ENCODE data around the gene SEPTIN10.
A peak's percentile ranks its signal among the peaks of the same experiment; 100 is the strongest.
"Not testable (repeated sequence)": the region's sequence is repeated elsewhere in the genome, so short reads cannot be mapped to it uniquely, and the experiment has no call there.

SEPTIN10 gene

GRCh38 chr2:109545828-109546713 is 67.7 kb downstream of the SEPTIN10 start:
- peak; percentile 73 for DNase-seq (ENCODE audit: low spot score)

DNA sequence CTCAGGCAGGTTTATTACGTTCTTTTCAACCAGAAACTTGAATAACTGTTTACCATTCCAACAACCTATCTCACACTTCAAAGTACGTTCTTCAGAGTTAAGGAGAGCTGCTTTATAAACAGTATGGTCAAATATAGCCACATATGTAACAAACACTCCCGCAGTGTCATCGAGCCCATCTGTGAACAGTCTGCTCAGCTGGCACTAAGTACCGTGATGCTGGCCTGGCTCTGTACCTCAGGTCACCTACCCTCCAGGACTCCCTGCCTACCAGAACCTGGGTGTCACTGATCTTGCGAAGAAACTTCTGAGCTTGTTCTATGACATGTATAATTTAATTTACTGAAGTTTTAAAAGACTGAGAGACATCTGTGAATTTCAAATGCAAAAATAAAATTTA is 71.4 kb downstream of the SEPTIN10 start:
- DNase-seq (ENCODE audit: low spot score) = no peak

DNA sequence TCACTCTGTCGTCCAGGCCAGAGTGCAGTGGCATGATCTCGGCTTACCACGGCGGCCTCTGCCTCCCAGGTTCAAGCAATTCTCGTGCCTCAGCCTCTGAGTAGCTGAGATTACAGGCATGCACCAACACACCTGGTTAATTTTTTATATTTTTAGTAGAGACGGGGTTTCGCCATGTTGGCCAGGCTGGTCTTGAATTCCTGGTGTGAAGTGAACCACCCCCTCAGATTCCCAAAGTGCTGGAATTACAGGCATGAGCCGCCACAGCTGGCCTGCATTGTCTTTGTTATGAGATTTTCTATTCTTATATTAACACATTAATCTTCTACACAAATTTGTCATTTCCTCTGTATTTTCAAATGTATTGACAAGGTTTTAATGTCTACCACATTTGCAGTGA is 75.2 kb downstream of the SEPTIN10 start:
- no peak for DNase-seq (ENCODE audit: low spot score)

- no peak for DNase-seq (ENCODE audit: low spot score)
Observed at GRCh38 chr2:109537565-109538222, 76.1 kb downstream of the SEPTIN10 start.

DNA sequence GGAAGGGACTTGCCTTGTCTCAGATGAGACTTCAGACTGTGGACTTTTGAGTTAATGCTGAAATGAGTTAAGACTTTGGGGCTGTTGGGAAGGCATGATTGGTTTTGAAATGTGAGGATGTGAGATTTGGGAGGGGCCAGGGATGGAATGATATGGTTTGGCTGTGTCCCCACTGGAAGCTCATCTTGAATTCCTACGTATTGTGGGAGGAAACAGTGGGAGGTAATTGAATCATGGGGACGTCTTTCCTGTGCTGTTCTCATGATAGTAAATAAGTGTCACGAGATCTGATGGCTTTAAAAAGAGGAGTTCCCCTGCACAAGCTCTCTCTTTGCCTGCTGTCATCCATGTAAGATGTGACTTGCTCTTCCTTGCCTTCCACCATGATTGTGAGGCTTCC is 77.2 kb downstream of the SEPTIN10 start:
- not testable (repeated sequence) for DNase-seq (ENCODE audit: low spot score)

GRCh38 chr2:109535217-109535946 is 78.4 kb downstream of the SEPTIN10 start:
- DNase-seq (ENCODE audit: low spot score) = no peak

DNA sequence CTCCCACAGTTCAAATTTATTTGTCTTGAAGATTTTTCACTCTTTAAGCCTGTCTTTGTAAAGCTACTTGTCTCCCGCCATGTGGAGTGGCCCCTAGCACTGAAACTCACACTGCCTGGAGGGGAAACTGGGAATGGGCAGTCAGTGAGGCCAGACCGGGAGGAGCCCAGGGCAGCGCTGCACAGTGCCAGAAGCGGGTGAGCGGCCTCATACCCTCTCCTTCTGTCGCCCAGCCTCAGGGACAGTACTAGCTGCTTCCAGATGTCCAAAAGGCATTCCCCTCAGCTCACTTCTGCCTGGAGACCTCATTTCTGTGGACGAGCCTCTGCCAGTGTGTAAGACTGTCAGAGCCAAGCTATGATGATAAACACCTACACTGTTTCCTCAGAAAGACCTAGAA is 79.9 kb downstream of the SEPTIN10 start:
- no peak for DNase-seq (ENCODE audit: low spot score)

GRCh38 chr2:109532728-109533076 is 81.1 kb downstream of the SEPTIN10 start:
- DNase-seq (ENCODE audit: low spot score) = no peak

DNA sequence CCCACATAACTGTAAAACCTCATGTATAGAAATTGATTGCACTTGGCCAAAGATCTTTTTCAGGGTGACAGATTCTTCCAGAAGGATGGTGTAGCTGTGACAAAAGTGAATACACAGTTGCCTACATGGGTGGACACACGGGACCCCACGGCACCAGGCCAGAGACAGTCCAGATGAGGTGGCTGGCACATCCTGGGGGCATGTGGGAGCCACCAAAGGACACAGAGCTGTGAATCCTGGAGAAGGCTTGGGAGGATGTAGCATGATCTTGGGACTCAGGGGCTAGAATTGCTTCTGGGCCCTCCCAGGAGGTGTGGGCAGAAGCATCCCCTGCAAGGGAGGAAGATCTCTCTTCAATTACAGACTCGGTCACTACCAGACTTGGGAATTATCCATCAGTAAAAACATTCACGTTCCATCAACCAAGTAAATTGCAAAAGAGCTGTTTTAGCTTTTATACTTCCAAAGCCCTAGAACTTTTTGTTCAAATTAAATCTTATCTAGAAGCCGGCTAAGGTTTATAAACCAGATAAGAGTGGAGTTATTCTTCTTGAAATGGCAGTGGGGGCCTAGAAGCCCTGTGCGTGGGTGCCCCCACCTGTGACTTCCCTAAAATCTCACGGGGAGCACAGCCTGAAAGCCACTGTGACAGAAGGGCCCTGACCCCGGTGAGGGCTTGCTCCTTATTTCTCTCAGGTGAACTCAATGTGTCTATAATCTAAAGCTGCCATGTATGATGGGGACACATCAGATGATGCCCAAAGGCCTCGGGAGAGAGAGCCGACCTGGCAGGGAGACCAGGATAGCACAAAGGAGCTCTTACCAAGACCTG is 81.7 kb downstream of the SEPTIN10 start:
- no peak for DNase-seq (ENCODE audit: low spot score)

DNA sequence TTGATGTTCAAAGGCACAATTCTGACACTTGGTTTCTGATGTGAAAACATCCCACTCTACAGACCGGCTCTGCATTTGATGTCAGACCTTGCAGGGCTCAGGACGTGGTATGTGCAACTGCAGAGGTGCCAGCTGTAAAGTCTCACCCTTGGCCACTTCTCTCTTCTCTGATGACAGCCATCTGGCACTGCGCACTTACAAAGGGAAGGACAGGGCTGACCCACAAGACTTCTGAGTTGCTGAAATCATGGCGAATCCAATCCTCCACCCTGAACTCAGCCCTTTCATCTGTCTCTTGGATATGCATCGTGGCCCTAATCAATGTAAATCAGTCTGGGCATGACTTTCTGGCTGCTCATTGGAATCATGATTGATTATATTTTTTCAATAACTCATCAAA is 82.5 kb downstream of the SEPTIN10 start:
- DNase-seq (ENCODE audit: low spot score) = no peak

- no peak for DNase-seq (ENCODE audit: low spot score)
Observed at GRCh38 chr2:109530712-109531111, 83.1 kb downstream of the SEPTIN10 start.

DNA sequence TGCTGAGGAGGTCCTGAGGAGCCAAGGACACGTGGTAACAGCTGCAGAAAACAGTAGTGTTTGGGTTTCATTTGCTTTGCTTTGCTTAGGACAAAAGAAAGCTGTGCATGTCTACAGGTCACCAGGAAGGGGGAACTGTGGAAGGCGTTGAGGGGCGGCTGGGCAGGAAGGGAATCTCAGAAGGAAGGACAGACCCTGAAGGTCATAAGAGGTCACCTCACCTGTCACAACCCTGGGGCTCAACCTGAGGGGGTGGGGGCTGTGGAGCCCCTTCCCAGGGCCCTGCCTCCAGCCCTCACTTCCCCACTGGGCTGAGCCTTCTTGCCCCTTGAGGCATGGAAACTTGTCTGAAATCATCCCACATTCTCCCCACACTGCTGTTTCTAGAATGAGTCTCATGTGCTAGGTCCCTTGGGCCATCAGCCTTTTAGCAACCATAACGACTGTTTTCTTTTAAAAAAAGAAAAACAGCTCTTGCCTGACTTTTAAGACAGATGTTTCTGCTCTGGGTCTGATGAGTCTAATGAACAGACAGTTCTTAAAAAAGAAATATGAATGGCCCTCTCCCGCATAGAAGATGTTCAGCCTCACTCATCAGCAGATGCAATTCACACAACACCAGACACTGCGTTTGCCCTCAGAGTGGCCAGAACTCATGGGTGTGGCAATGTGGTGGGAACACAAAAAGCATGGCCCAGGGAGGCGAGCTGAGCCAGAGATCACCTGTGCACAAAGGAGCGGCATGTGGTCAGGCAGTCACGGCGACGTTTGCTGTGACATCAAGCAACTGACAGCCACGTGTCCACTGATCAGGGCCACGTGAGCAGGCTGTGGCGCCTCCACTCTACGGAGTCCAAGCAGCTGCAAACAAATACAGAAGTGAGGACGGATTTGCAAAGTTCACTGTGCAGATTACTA is 84.0 kb downstream of the SEPTIN10 start:
- no peak for DNase-seq (ENCODE audit: low spot score)

DNA sequence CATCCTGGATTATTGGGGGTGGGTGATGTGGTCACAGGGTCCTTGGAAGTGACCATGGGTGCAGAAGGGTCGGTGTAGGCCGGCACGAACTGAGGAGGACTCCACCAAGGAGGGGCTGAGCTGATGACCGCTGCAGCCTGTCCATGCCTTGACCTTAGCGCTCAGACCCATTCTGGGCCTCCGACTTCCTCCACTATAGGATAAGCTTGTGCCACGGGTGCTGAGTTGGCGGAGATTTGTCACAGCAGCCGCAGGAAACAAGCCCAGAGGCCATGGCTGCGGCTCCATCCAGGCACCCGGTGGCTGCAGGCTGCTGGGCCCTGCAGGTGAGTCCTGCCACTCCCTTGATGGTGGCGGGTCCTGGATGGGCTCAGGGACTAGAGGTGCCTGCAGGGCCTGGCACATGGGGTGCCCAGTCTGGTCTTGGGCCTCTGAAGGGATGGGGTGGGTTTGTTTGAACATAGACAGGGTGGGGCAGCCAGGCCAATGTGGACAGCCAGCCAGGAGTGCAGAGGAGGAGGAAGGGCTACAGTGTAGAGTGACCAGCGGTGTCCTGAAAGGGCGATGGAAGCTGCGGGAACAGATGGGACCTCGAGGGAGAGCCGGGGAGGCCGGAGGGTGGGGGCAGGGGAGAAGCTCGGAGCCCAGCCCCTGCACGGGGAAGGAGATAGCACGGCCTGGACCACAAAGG is 84.8 kb downstream of the SEPTIN10 start:
- DNase-seq (ENCODE audit: low spot score) = no peak

GRCh38 chr2:109527846-109528705 is 85.7 kb downstream of the SEPTIN10 start:
- no peak for DNase-seq (ENCODE audit: low spot score)

- DNase-seq (ENCODE audit: low spot score) = no peak
Observed at GRCh38 chr2:109527079-109527478, 86.7 kb downstream of the SEPTIN10 start.

DNA sequence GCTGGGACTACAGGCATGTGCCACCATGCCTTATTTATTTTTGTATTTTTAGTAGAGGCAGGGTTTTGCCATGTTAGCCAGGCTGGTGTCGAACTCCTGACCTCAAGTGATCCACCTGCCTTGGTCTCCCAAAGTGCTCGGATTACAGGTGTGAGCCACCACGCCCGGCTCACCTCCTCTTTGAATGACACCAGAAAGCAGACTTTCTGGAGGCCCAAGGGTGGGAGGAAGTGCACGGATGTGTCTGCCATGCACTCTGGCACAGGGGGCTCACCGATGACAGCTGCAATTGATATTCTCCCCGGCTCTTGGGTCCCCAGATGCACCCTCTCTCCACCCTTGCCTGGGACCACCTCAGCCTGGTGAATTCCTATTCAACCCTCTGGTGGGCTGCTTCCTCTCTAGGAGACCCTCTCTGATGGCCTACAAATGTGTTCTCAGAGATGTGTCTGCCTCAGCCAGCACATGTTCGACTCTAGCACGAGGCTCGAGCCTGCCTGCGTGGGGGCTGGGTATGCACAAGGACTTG is 87.3 kb downstream of the SEPTIN10 start:
- DNase-seq (ENCODE audit: low spot score) = no peak

DNA sequence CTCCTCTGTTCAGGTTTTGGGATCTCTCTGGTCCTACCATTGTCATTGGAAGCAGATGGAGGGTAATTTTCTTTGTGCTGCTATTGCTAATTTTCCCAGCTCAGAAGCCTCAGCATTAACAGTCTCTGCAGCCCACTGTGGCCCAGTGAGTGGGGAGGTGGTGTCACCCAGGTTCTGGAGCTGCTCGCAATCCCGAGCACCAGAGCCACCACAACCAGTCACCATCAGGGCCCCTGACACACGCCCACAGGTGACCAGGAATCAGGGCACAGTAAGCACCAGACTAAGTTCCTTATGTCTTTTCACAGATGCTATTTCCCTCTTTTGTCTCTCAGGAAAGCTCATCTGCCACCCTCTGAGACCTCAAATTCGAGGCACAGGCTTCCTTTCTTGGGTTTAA is 87.9 kb downstream of the SEPTIN10 start:
- no peak for DNase-seq (ENCODE audit: low spot score)

- no peak for DNase-seq (ENCODE audit: low spot score)
Observed at GRCh38 chr2:109523536-109524361, 90.0 kb downstream of the SEPTIN10 start.

Measured in pons (tissue), 1 donor.